Fibroblast of lung (primary cell): ENCODE measurements around the gene PRR16. TPM values are rescaled to one million over a fixed set of nuclear protein-coding genes. Genes with fewer than 3 reads are reported as not detected.
A peak's percentile ranks its signal among the peaks of the same experiment; 100 is the strongest.

Experiments
- DNase-seq, 2 donors: peaks; one replicate each; pipeline versions ENCODE4 v3.0.0 to v3.0.0-alpha.2; 2010; ENCODE audit warnings: low read depth in 2 of 2
- H2AFZ ChIP-seq: 2 replicates; pipeline ENCODE4 v1.5.1; 2012; ENCODE audit warnings: low read length, control low read depth, inconsistent platforms
- H3K27ac ChIP-seq: 2 replicates; pipeline ENCODE4 v1.5.1; 2011; ENCODE audit warnings: low read length, control low read depth; ENCODE audit not compliant: insufficient read depth
- H3K27me3 ChIP-seq: 2 replicates; pipeline ENCODE4 v1.5.1; 2011; ENCODE audit warnings: mild to moderate bottlenecking, low read length; ENCODE audit not compliant: control insufficient read depth, insufficient read depth
- H3K36me3 ChIP-seq: 2 replicates; pipeline ENCODE4 v1.5.1; 2011; ENCODE audit warnings: low read length; ENCODE audit not compliant: control insufficient read depth, insufficient read depth
- H3K4me1 ChIP-seq: 2 replicates; pipeline ENCODE4 v1.5.1; 2011; ENCODE audit warnings: low read length; ENCODE audit not compliant: control insufficient read depth, insufficient read depth; ENCODE audit errors: extremely low read depth
- H3K4me2 ChIP-seq: 2 replicates; pipeline ENCODE4 v1.5.1; 2011; ENCODE audit warnings: low read length, control low read depth; ENCODE audit not compliant: insufficient read depth; ENCODE audit errors: extremely low read depth
- H3K4me3 ChIP-seq, 4 experiments: fragments of 200-600 bp in 1 of 4; sonication (generic) in 1 of 4; replicated peaks in 1 of 4; 2 replicates each; pipeline ENCODE4 v1.5.1; 2011 to 2016; ENCODE audit warnings: low read length in 4 of 4, low read depth in 3 of 4, mild to moderate bottlenecking in 3 of 4, control low read depth in 2 of 4, inconsistent platforms in 1 of 4, mixed read lengths in 1 of 4; ENCODE audit not compliant: insufficient read depth in 1 of 4; ENCODE audit errors: control extremely low read depth in 1 of 4
- H3K79me2 ChIP-seq: 2 replicates; pipeline ENCODE4 v1.5.1; 2012; ENCODE audit warnings: mild to moderate bottlenecking, low read length, inconsistent platforms; ENCODE audit not compliant: control insufficient read depth, insufficient read depth
- H3K9ac ChIP-seq: 2 replicates; pipeline ENCODE4 v1.5.1; 2011; ENCODE audit warnings: mild to moderate bottlenecking, low read length, control low read depth; ENCODE audit not compliant: insufficient read depth
- H3K9me3 ChIP-seq: 2 replicates; pipeline ENCODE4 v1.5.1; 2012; ENCODE audit warnings: low read depth, low read length; ENCODE audit not compliant: control insufficient read depth, insufficient read depth
- H4K20me1 ChIP-seq: 2 replicates; pipeline ENCODE4 v1.5.1; 2011; ENCODE audit warnings: low read length; ENCODE audit not compliant: control insufficient read depth, insufficient read depth; ENCODE audit errors: extremely low read depth
- CTCF ChIP-seq, 2 donors: IDR thresholded peaks in 1 of 2; conservative IDR thresholded peaks in 1 of 2; 1 replicate in 1 of 2; 2 replicates in 1 of 2; pipeline ENCODE4 v1.5.1; 2011 to 2012; ENCODE audit warnings: low read length in 2 of 2, control low read depth in 1 of 2, inconsistent platforms in 1 of 2, low read depth in 1 of 2, mild to moderate bottlenecking in 1 of 2
- EZH2 ChIP-seq: IDR thresholded peaks from 2 replicates; pipeline ENCODE4 v1.5.1; 2012; ENCODE audit warnings: low read length, control low read depth, mild to moderate bottlenecking; ENCODE audit errors: missing control alignments
- polyA plus RNA-seq, 2 donors: library from polyadenylated mRNA; depleted of rRNA in 1 of 2; stranded (reverse) in 1 of 2; unstranded in 1 of 2; fragments of >200 nt; gene quantifications; 2 replicates each; pipeline ENCODE4 v1.2.1, GENCODE V29; 2011 to 2012; ENCODE audit warnings: missing spikeins in 1 of 2
- total RNA-seq: library from RNA; depleted of rRNA; stranded (reverse); fragments of >200 nt; gene quantifications from 2 replicates; pipeline ENCODE4 v1.2.1, GENCODE V29; 2014

Gene PRR16
- total and polyA plus RNA-seq, 2 donors (not counting 1 experiment from before 2014, with no cell fraction given) = 7.3 to 44.6 TPM

- DNase-seq = peak in 1 of 2 donors; percentile 42
- Histone ChIP-seq H3K27ac (no peak overlapping the region), H3K9me3 (no peaks in the 10 kb centered on the region), H2AFZ (no peak overlapping the region), H3K4me2 (no peak overlapping the region), H3K79me2 (peaks cover under 1% of the 10 kb centered on the region), H3K4me3 (no peak overlapping the region), H3K9ac (no peak overlapping the region), H4K20me1 (no peaks in the 10 kb centered on the region), H3K4me1 (no peaks in the 10 kb centered on the region), H3K27me3 (no peaks in the 10 kb centered on the region), H3K36me3 (no peaks in the 10 kb centered on the region)
- TF ChIP-seq EZH2 (no peak), CTCF (conservative IDR thresholded peaks at IDR 0.05 in 1 of 2, IDR thresholded peaks at IDR 0.05 in 1 of 2; ENCODE audit: low read depth in 1 of 2, low read length in 2 of 2) (no peak)
Observed at GRCh38 chr5:120504057-120504456, 40.0 kb downstream of the PRR16 start.

- H3K4me2 ChIP-seq = peak overlapping the region; percentile 56
Observed at GRCh38 chr5:120507197-120507596, 43.1 kb downstream of the PRR16 start.

GRCh38 chr5:120507800-120508463 lies 43.8 kb downstream of the PRR16 start:
- H3K4me1 ChIP-seq = no peaks in the 10 kb centered on the region
- H4K20me1 ChIP-seq = no peaks in the 10 kb centered on the region
- DNase-seq = peak; percentile 5 to 75
- TF ChIP-seq EZH2 (no peak), CTCF (conservative IDR thresholded peaks at IDR 0.05 in 1 of 2, IDR thresholded peaks at IDR 0.05 in 1 of 2; ENCODE audit: low read depth in 1 of 2, low read length in 2 of 2) (no peak)
- H3K27me3 ChIP-seq = no peaks in the 10 kb centered on the region
- H2AFZ ChIP-seq = no peak overlapping the region
- no peaks in the 10 kb centered on the region for H3K9me3 ChIP-seq
- no peaks in the 10 kb centered on the region for H3K36me3 ChIP-seq
- H3K4me3 ChIP-seq = peak overlapping the region in 1 of 4 experiments; percentile 40
- H3K4me2 ChIP-seq = peak overlapping the region; percentile 34
- H3K79me2 ChIP-seq = peaks cover 5% of the 10 kb centered on the region
- H3K9ac ChIP-seq = no peak overlapping the region
- no peak overlapping the region for H3K27ac ChIP-seq

More at GRCh38 chr5:120507197-120507596, 43.1 kb downstream of the PRR16 start:
- TF ChIP-seq CTCF (conservative IDR thresholded peaks at IDR 0.05 in 1 of 2, IDR thresholded peaks at IDR 0.05 in 1 of 2; ENCODE audit: low read depth in 1 of 2, low read length in 2 of 2) (no peak), EZH2 (no peak)
- Histone ChIP-seq H2AFZ (no peak overlapping the region), H3K9ac (no peak overlapping the region), H4K20me1 (no peaks in the 10 kb centered on the region), H3K4me1 (no peaks in the 10 kb centered on the region), H3K79me2 (peaks cover 5% of the 10 kb centered on the region), H3K27me3 (no peaks in the 10 kb centered on the region), H3K4me3 (peak overlapping the region in 1 of 4 experiments; percentile 24), H3K27ac (no peak overlapping the region), H3K36me3 (no peaks in the 10 kb centered on the region), H3K9me3 (no peaks in the 10 kb centered on the region)
- DNase-seq = peak in 1 of 2 donors; percentile 44
